ENCODE results near the gene NGF.
"Not testable (repeated sequence)": the region's sequence is repeated elsewhere in the genome, so short reads cannot be mapped to it uniquely, and the experiment has no call there.

Gene NGF

DNA sequence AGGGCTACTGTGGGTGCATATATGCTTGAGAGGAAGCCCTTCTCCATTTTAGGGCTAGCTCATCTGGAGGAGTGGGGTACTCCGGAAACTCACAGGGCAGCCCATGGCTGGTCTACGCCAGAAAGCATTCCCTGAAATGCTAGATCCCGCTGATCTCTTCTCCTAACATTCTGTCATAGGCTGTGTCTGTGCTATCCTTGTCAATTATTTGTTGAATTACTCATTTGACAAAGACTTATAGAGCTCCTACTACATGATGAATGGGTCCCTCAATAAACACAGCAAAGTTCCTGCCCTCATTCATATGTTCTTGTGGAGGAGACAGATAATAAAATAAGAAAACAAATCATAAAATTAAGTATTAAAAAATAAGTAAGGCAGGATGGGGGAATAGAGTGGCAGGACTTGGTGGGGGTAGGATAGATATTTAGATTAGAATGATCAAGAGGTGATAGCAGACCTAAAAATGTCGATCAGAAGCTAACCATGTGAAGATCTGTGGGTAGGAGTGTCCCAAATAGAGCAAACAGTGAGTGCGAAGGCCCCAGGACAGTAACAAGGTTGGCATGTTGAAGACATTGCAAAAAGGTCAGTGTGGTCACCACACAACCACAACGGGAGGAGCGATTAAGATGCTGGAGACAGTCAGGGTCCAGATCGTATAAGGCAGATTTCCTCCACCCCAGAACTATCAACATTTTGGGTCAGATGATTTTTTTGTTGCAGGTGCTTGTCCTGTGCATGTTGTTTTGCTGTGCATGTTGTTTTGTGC, 13.2 kb downstream of the NGF start:
- Mint-ChIP-seq H3K9me3 (no peaks in the 10 kb centered on the region), H3K27me3 (peaks cover 35% of the 10 kb centered on the region), H3K4me3 (no peak overlapping the region), H3K27ac (no peak overlapping the region), H3K4me1 (no peaks in the 10 kb centered on the region)
- DNase-seq: no peak
- ATAC-seq: no peak

DNA sequence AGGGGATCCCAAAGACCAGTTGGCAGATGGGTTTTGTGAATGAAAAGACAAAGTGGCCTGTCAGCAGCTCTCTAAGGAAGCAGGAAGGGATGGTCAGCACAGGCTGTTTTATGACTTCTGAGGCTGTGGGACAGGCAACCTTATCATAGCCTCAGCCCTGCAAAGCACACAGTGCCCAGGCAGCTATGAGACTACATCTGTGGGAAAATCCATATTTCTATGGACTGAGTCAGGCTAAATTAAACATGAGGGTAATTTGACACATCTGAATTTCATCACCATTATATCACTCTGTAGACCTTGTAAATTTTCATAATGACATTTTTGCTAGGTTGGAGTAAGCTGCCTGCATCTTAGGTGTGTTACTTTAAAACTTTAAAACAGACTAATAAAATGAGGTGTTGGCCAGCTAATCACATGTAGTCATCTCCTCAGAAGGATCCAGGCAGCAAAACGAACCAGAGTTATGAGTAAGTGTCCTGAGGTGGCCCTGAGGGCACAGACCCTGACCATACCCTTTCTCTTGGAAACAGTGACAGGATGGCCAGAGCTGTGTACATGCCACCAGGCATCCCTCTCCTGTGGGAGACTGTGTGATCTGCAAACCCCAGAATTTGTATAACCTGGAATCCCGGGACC, 14.6 kb downstream of the NGF start:
- no peak overlapping the region for H3K4me3 Mint-ChIP-seq

DNA sequence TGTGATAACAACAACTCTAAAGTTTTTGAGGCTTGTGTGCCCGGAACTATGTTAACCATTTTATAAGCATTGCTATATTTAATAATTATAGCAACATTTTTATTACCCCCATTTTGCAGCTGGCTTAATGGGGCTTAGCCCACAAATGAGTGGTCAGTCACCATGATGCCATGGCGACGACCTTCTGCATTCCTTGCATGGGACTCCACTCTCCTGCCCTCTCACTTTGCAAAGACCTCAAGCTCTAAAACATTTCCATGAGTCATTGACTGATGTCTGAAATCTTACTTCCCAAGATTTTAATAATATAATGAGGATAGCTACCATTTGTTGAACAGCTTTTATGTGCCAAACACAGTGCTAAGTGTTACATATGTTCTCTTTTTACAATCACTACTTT, 15.4 kb downstream of the NGF start:
- H3K4me1 Mint-ChIP-seq: no peaks in the 10 kb centered on the region
- DNase-seq: no peak
- H3K27me3 Mint-ChIP-seq: peaks cover 41% of the 10 kb centered on the region
- peak overlapping the region in 1 of 2 donors; percentile 11 for H3K27ac Mint-ChIP-seq
- H3K9me3 Mint-ChIP-seq: no peaks in the 10 kb centered on the region
- no peak overlapping the region for H3K4me3 Mint-ChIP-seq
- no peak for ATAC-seq

More for the DNA sequence above, 14.6 kb downstream of the NGF start:
- Mint-ChIP-seq H3K27me3 (peaks cover 41% of the 10 kb centered on the region), H3K27ac (no peak overlapping the region), H3K9me3 (no peaks in the 10 kb centered on the region), H3K4me1 (no peaks in the 10 kb centered on the region)
- ATAC-seq: no peak
- DNase-seq: no peak

DNA sequence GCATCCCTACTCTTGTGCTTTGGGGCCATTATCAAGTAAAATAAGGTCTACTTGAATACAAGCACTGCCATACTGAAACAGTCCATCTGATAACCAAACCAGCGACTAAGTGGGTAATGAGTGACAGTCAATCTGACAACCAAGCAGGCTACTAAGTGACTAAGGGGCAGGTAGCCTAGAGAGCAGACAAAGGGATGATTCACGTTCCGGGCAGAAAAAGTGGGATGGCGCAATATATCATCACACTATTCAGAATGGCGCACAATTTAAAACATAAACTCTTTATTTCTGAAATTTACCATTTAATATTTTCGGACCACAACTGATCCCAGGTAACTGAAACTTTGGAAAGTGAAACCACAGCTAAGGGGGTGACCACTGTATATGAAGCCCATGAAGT, 17.7 kb downstream of the NGF start:
- DNase-seq: no peak
- Mint-ChIP-seq H3K4me1 (no peaks in the 10 kb centered on the region), H3K27me3 (peaks cover 31% of the 10 kb centered on the region), H3K4me3 (no peak overlapping the region), H3K9me3 (no peaks in the 10 kb centered on the region), H3K27ac (no peak overlapping the region)
- ATAC-seq: no peak

DNA sequence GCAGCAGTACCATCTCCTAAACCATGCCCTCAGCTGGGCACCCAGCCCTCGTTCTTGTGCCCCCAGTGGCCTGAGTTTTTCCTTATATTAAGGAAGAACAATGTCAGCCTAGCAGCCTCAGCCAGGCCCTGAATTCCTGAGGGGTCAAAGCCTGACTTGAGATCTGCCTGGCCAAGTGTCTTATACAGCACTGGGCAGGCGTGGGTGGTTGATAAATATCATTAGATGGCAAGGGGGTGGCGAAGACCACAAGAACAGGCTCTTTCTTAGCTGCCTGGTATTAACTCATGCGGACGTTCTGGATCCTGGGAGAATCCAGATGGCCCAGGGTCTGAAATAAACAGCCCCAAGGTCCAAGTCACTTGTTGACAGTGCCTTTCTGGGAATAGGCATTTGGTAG, 18.3 kb downstream of the NGF start:
- H3K27me3 Mint-ChIP-seq: peaks cover 32% of the 10 kb centered on the region
- DNase-seq (no peak), ATAC-seq (no peak)
- no peaks in the 10 kb centered on the region for H3K4me1 Mint-ChIP-seq
- no peak overlapping the region for H3K4me3 Mint-ChIP-seq
- no peaks in the 10 kb centered on the region for H3K9me3 Mint-ChIP-seq
- H3K27ac Mint-ChIP-seq: no peak overlapping the region

DNA sequence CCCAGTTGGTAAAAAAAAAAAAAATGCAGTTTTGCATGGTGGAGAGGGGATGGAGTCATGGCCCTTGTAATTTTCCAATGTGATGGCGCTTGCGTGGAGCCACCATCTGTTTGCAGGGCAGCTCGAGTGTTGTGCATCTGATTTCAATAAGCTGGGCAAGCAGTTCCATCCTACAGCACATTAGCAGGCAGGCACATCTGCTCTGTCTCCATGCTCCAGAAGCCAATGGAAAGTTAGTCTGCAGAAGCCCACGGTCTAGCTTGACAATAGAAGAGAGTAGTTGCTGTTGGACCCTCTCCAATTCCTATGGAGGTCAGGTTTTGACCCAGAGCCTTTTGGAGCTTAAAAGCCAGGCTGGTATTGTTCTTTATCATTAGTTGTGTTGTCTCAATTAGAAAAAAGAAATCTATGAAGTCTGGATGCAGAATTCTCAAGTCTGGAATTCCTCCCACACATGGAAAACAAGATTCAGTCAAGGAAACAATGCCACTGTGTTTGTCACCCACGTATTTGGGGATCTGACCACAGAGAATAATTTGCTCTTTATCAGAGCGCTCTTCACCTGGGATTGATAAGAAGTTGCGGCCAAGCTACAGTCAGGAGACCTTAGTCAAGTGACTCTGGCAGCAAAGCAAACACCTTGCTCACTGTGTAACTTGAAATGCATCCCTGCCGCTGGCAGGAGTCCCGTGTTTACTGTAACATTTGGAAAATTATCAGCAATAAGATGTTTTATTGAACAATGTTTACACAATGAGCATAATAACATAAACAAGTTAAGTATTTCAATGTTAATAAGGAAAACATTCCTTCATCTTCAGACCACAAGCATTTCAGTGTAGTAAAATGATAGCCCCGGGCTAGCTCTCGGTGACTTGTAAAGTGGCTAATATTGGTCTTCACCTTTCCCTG, 20.7 kb downstream of the NGF start:
- Mint-ChIP-seq H3K9me3 (no peaks in the 10 kb centered on the region), H3K27me3 (peaks cover 26% of the 10 kb centered on the region), H3K27ac (no peak overlapping the region), H3K4me1 (no peaks in the 10 kb centered on the region), H3K4me3 (no peak overlapping the region)
- no peak for ATAC-seq
- no peak for DNase-seq

DNA sequence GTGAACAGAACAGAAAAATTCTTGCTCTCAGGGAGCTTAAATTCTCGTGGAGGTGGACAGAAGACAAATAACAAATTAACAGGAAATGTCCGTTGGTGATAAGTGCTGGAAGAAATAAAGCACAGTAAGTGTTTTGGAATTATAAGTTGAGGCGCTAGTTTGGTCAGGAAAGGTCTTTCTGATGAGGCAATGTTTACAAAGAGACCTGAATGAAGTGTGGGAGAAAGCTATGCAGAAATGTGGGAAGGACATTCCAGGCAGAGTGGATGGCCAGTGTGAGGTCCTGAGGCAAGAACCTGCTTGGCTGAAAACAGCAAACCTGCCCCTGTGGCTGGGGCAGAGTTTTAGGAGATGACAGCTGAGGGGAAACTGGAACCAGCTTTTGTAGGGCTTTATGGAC, 23.3 kb downstream of the NGF start:
- Mint-ChIP-seq H3K4me1 (no peaks in the 10 kb centered on the region), H3K4me3 (no peak overlapping the region), H3K27me3 (peaks cover 26% of the 10 kb centered on the region), H3K9me3 (no peaks in the 10 kb centered on the region), H3K27ac (no peak overlapping the region)
- ATAC-seq: no peak
- DNase-seq: no peak

DNA sequence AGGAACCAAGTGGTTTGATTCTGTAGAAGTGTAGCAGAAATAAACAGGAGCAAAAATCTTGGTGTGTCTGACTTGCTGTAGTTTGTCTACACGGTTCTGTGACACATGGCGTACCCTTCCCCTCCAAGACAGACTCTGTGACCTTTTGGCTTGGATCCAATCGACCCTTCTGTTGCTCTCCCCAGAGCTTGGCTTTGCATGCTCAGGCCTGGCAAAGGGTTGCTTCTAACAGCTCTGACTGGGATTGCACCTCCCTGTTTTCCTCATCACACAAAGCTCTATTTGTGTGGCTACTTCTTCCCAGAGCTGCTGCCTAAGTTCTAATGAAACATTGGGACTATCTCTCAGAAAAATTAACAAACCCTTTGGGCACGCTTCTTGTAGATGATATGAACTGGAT, 24.0 kb downstream of the NGF start:
- peaks cover 26% of the 10 kb centered on the region for H3K27me3 Mint-ChIP-seq

DNA sequence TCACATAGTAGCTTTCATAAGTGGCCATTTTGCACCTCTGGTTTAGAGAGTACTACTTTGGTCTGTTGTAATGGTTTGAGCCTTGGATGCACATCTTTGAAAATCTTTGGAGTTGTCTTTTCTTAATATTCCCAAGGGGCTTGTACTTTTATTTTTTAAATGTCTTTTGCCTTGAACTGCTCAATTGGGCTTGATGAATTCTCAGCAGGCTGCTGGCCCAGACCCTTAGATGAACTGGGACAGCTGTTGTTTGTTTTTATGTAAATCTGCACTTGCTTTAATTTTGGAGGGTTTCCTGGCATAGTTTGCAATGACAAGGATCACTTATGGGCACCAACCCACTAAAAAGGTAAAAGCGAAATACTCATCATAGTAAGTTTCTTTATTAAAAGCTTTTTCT, 24.9 kb downstream of the NGF start:
- Mint-ChIP-seq H3K27me3 (peaks cover 17% of the 10 kb centered on the region), H3K4me3 (no peak overlapping the region), H3K9me3 (no peaks in the 10 kb centered on the region), H3K27ac (no peak overlapping the region), H3K4me1 (no peaks in the 10 kb centered on the region)
- ATAC-seq: no peak
- DNase-seq: no peak

More for the DNA sequence above, 24.0 kb downstream of the NGF start:
- no peak for DNase-seq
- Mint-ChIP-seq H3K9me3 (no peaks in the 10 kb centered on the region), H3K4me3 (no peak overlapping the region), H3K27ac (no peak overlapping the region), H3K4me1 (no peaks in the 10 kb centered on the region)
- ATAC-seq: no peak

DNA sequence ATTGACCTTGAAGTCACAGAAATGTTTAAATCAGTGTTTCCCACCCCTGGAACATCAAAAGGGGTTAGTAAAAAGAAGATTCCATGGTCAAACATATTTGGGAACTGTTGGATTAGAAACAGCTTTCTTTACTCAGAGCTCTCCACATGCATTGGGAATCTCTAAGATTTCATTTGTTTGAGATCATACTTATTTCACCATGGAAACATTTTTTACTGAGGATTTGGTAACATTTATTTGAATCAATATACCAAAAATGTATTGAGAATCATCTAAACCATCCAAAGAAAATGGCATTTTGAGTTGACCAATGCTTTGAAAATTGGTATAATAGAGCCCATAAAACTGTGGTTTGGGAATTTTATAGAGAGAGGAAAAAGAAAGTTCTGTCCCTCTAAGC, 25.3 kb downstream of the NGF start:
- Mint-ChIP-seq H3K27ac (no peak overlapping the region), H3K4me1 (no peaks in the 10 kb centered on the region), H3K4me3 (no peak overlapping the region), H3K9me3 (no peaks in the 10 kb centered on the region), H3K27me3 (peaks cover 14% of the 10 kb centered on the region)
- ATAC-seq (no peak), DNase-seq (no peak)

DNA sequence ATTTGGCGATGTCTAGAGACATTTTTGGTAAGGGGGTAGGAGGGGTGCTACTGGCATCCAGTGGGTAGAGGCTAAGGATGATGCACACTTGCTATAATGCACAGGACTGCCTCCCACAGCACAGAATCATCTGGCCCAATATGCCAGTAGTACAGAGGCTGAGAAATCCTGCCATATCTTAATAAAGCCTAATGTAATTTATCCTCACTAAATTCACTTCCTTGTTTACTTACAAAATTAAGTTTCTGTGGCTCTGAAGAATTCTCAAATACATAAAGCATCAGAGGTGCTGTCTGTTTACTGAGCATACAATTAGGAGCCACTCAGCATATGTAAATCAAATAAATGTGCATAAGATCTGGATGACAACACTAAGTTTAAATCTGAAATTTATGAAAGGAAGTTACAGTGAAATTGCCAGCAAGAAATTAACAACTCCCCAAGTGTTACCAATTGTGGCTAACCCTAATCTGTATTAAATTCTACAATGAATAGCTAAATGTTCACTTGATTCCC, 26.5 kb downstream of the NGF start:
- Mint-ChIP-seq H3K4me3 (no peak overlapping the region), H3K4me1 (no peaks in the 10 kb centered on the region), H3K9me3 (no peaks in the 10 kb centered on the region), H3K27me3 (peaks cover 14% of the 10 kb centered on the region), H3K27ac (no peak overlapping the region)
- no peak for DNase-seq
- ATAC-seq: no peak

DNA sequence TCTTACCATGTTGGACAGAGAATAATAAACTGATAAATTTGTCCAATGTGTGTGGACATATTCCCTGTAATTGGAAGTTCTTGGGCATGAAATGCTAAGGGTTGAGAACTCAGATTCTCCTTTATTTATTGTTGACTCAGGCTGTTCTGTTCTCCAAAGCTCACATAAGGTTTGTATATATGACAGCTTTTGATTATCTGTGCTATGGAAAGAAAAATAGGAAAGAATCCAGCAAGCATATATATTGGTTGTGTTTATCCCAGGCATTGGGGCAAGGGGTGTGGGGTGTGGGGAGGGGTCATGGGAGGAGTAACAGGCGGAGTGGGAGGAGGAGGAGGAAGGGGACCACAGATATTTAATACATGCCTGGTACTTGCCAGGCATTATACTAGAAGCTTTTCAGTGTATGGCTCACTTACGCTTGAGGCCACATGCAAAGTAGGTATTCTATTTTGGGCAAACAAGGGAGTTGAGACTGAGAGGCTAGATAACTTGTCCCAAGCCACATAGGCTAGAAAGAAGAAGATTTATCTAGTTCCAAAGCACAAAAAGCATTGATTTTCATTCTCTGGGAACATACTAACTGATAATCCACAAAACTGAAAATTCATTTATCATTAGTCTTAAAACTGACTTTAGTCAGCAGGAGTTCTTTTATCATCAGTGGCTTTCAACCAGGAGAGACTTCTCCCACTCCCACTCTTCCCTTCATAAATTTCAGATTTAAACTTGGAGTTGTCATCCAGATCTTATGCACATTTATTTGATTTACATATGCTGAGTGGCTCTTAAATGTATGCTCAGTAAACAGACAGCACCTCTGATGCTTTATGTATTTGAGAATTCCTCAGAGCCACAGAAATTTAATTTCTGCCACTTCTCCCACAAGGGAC, 27.2 kb downstream of the NGF start:
- no peak for ATAC-seq

DNA sequence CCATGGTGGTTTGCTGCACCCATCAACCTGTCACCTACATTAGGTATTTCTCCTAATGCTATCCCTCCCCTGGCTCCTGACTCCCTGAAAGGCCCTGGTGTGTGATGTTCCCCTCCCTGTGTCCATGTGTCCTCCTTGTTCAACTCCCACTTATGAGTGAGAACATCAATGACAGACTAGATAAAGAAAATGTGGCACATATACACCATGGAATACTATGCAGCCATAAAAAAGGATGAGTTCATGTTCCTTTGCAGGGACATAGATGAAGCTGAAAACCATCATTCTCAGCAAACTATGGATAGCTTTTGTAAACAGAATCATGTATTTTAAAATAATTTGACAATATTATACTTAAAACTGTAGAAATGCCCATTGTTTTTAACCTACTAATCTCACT, 28.5 kb downstream of the NGF start:
- H3K4me3 Mint-ChIP-seq, H3K4me1 Mint-ChIP-seq, H3K27ac Mint-ChIP-seq, H3K27me3 Mint-ChIP-seq, DNase-seq, ATAC-seq, H3K9me3 Mint-ChIP-seq: not testable (repeated sequence)

More for the DNA sequence above, 27.2 kb downstream of the NGF start:
- H3K27ac Mint-ChIP-seq: no peak overlapping the region
- no peak for DNase-seq
- no peaks in the 10 kb centered on the region for H3K4me1 Mint-ChIP-seq
- no peaks in the 10 kb centered on the region for H3K9me3 Mint-ChIP-seq
- H3K4me3 Mint-ChIP-seq: no peak overlapping the region
- peaks cover 14% of the 10 kb centered on the region for H3K27me3 Mint-ChIP-seq

DNA sequence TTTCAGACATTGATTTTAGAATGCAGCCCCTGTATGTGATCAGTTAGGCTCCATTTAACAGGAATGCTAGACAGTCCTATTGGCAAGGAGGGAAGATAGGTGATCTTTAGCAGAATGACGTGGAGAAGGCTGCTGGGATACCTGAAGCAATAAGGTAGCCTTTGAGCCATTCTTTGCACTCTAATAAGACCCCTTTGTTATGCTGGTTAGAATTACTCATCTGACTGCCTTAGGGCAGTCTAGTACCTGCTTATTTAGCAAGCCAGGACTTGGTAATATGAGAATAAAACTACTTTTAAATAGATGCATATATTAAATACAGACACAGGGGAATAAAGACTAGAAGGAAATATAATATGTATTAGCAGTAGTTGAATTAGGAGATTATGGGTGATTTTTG, 29.1 kb downstream of the NGF start:
- no peak for ATAC-seq
- no peak overlapping the region for H3K27ac Mint-ChIP-seq

DNA sequence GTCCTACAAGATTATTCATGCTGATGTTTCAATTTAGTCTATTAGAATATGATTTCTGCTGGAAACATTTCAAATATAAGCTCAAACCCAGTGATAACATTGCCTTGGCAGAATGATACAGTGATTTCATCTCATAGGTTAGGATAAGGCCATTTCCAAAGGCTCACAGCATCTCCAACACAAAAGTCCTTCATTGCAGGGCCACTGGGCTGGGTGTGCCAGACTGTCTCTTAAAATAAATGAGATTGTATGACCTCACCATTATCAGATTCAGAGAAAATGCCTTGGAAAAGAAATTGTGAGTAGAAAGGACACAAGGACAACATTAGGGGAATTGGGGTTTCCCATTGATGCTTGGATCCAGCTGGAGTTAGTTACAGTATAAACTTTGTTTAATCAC, 30.4 kb downstream of the NGF start:
- ATAC-seq: no peak

More for the DNA sequence above, 29.1 kb downstream of the NGF start:
- no peaks in the 10 kb centered on the region for H3K27me3 Mint-ChIP-seq
- no peaks in the 10 kb centered on the region for H3K9me3 Mint-ChIP-seq
- H3K4me1 Mint-ChIP-seq: no peaks in the 10 kb centered on the region
- no peak for DNase-seq
- no peak overlapping the region for H3K4me3 Mint-ChIP-seq

More for the DNA sequence above, 30.4 kb downstream of the NGF start:
- Mint-ChIP-seq H3K9me3 (no peaks in the 10 kb centered on the region), H3K27me3 (no peaks in the 10 kb centered on the region), H3K4me1 (no peaks in the 10 kb centered on the region), H3K27ac (no peak overlapping the region), H3K4me3 (no peak overlapping the region)
- DNase-seq: no peak
